Transverse colon (tissue), 4 donors: ENCODE data around the gene STARD13.

Source experiments
- CTCF ChIP-seq, 5 experiments: fragments of 200-600 bp in 3 of 5; fragments of 450-650 bp in 2 of 5; sonication (generic) in 3 of 5; IDR thresholded peaks; 1 replicate in 2 of 5; 2 replicates in 3 of 5; pipeline ENCODE4 v1.5.1; 2016 to 2017; ENCODE audit warnings: antibody characterized with exemption in 5 of 5, inconsistent platforms in 3 of 5, mild to moderate bottlenecking in 2 of 5, moderate library complexity in 1 of 5
- EP300 ChIP-seq: sonication (generic); formaldehyde crosslinking; IDR thresholded peaks from one replicate; pipeline ENCODE4 v1.6.1; 2017; ENCODE audit warnings: antibody characterized with exemption, low read depth
- POLR2A ChIP-seq: fragments of 450-650 bp; IDR thresholded peaks from one replicate; pipeline ENCODE4 v1.6.1; 2016; ENCODE audit warnings: antibody characterized with exemption, mild to moderate bottlenecking, moderate library complexity
- POLR2AphosphoS5 ChIP-seq, 3 donors: sonication (generic); formaldehyde crosslinking; IDR thresholded peaks; one replicate each; pipeline ENCODE4 v1.6.1; 2016; ENCODE audit warnings: antibody characterized with exemption in 3 of 3

- TF ChIP-seq CTCF (IDR thresholded peaks at IDR 0.05) (no peak), POLR2AphosphoS5 (IDR thresholded peaks at IDR 0.05) (no peak), POLR2A (no peak), EP300 (no peak)
Measured at GRCh38 chr13:33274264-33274663, 11.3 kb downstream of the STARD13 start.
